ENCODE results near the gene ADGRB2. TPM values are rescaled to one million over a fixed set of nuclear protein-coding genes. Genes with fewer than 3 reads are reported as not detected.

Gene ADGRB2
- total and polyA plus RNA-seq, 2 of the 4 experiments (the other 2 are of a cell fraction) = 2.2 to 11.9 TPM

- intact Hi-C loops (cut with micrococcal nuclease) = loop anchor here (10.0 kb wide), 2 partner anchors 275 to 355 kb away; no protein-coding TSS in a partner anchor
- H4K8ac ChIP-seq (ENCODE audit: low read depth in 2 of 2, low read length in 2 of 2) = no peak overlapping the region
- ChIA-PET POLR2A (ENCODE audit: unreplicated experiment) (no interaction called here), CTCF (interaction anchor here (1.3 to 1.9 kb wide), 2 partner anchors 15 to 155 kb away, joined by 3 to 8 read pairs; no protein-coding TSS in a partner anchor)
- TF ChIP-seq POLR2A (IDR thresholded peaks at IDR 0.05; ENCODE audit: low read depth, low read length) = no peak; the same call in 1 of the 2 replicates
- TF ChIP-seq MXI1 (IDR thresholded peaks at IDR 0.05; ENCODE audit: borderline replicate concordance, low read depth, low read length) = no peak
- TF ChIP-seq USF2 (IDR thresholded peaks at IDR 0.05; ENCODE audit: low read depth, low read length) = no peak
- no peak for TF ChIP-seq NFE2L2 (IDR thresholded peaks at IDR 0.05; ENCODE audit: low read depth, low read length)
- TF ChIP-seq CHD1 (IDR thresholded peaks at IDR 0.05; ENCODE audit: low read depth, low read length) = no peak
- TF ChIP-seq FOS (IDR thresholded peaks at IDR 0.05; ENCODE audit: low read depth, low read length) = no peak
- no peak for TF ChIP-seq CEBPB (IDR thresholded peaks at IDR 0.05; ENCODE audit: low read depth, low read length)
- H3K14ac ChIP-seq (replicated peaks; ENCODE audit: low read depth, low read length) = no peak overlapping the region
- H3K9ac ChIP-seq (ENCODE audit: low read depth, low read length) = no peak overlapping the region
- no peak overlapping the region for H2AFZ ChIP-seq (replicated peaks; ENCODE audit: low read length, poor library complexity)
- no peak overlapping the region for H2AK9ac ChIP-seq (replicated peaks; ENCODE audit: low read depth, low read length, poor library complexity)
- in situ Hi-C loops (cut with MboI; ENCODE audit: low sequenced_read_pairs) = no loop called here
- BruUV-seq (replicated peaks) = no TSS peak
- H3K4me1 ChIP-seq (ENCODE audit: control insufficient read depth, insufficient read depth, low read length) = peaks cover 4% of the 10 kb centered on the region
- no peaks in the 10 kb centered on the region for H3K9me3 ChIP-seq (ENCODE audit: control insufficient read depth, insufficient read depth, low read length)
- no peak overlapping the region for H3K4ac ChIP-seq (ENCODE audit: low read depth, low read length)
- H4K20me1 ChIP-seq (ENCODE audit: insufficient read depth, low read length) = peaks cover 12% of the 10 kb centered on the region
- H3K4me3 ChIP-seq (ENCODE audit: insufficient read depth, low read depth, low read length) = no peak overlapping the region
- ATAC-seq (ENCODE audit: low read depth) (no peak), DNase-seq (no peak)
- peaks cover 8% of the 10 kb centered on the region for H3K9me1 ChIP-seq (ENCODE audit: insufficient read depth, low read length)
- H2BK20ac ChIP-seq (ENCODE audit: low read depth, low read length) = no peak overlapping the region
- H3K36me3 ChIP-seq (ENCODE audit: control insufficient read depth, insufficient read depth, low read length) = no peaks in the 10 kb centered on the region
- no peak overlapping the region for H3K4me2 ChIP-seq (ENCODE audit: low read depth, low read length)
- H4K91ac ChIP-seq (ENCODE audit: insufficient read depth, low read depth, low read length) = no peak overlapping the region
- H4K5ac ChIP-seq (ENCODE audit: low read depth, low read length) = no peak overlapping the region
- H3K27me3 ChIP-seq (ENCODE audit: control insufficient read depth, insufficient read depth, low read length) = no peaks in the 10 kb centered on the region
- dilution Hi-C loops (cut with HindIII; ENCODE audit: low sequenced_read_pairs, unreplicated experiment) = no loop called here
- H3K79me1 ChIP-seq (ENCODE audit: low read depth in 1 of 2, low read length in 2 of 2) = peaks cover under 1 to 21% of the 10 kb centered on the region in 2 experiments; a peak in 2 of 4 replicates
- no peak overlapping the region for H2BK15ac ChIP-seq (ENCODE audit: low read depth, low read length)
- 75% methylated on average over 3 of the region's 3 CpGs; no CpG with 5 or more reads in 1 of the 2 experiments for WGBS, 2 experiments (ENCODE audit: extremely low coverage in 2 of 2, insufficient read length in 1 of 2)
- H2AK5ac ChIP-seq (ENCODE audit: low read depth, low read length) = no peak overlapping the region; the same call in 1 of the 2 replicates
- H3K27ac ChIP-seq (ENCODE audit: insufficient read depth, low read length) = no peak overlapping the region
- H3K18ac ChIP-seq (ENCODE audit: low read depth, low read length) = no peak overlapping the region
- H2BK5ac ChIP-seq (ENCODE audit: low read depth, low read length, poor library complexity, severe bottlenecking) = no peak overlapping the region
- no peak overlapping the region for H2BK120ac ChIP-seq (ENCODE audit: low read depth, low read length)
- H3K56ac ChIP-seq (ENCODE audit: extremely low read depth, insufficient read depth, low read length) = no peak overlapping the region
- no peak overlapping the region for H3K23ac ChIP-seq (ENCODE audit: low read depth, low read length)
Observed at GRCh38 chr1:31790140-31790539, 26.0 kb upstream of the ADGRB2 start.

Data from IMR-90 (cell line).